ENCODE data around the gene MLLT3. TPM values are rescaled to one million over a fixed set of nuclear protein-coding genes. Genes with fewer than 3 reads are reported as not detected.
"Not testable (repeated sequence)": the region's sequence is repeated elsewhere in the genome, so short reads cannot be mapped to it uniquely, and the experiment has no call there.

MLLT3 gene
- 10 to 100 TPM; 40.0 to 47.5 TPM for total RNA-seq

DNA sequence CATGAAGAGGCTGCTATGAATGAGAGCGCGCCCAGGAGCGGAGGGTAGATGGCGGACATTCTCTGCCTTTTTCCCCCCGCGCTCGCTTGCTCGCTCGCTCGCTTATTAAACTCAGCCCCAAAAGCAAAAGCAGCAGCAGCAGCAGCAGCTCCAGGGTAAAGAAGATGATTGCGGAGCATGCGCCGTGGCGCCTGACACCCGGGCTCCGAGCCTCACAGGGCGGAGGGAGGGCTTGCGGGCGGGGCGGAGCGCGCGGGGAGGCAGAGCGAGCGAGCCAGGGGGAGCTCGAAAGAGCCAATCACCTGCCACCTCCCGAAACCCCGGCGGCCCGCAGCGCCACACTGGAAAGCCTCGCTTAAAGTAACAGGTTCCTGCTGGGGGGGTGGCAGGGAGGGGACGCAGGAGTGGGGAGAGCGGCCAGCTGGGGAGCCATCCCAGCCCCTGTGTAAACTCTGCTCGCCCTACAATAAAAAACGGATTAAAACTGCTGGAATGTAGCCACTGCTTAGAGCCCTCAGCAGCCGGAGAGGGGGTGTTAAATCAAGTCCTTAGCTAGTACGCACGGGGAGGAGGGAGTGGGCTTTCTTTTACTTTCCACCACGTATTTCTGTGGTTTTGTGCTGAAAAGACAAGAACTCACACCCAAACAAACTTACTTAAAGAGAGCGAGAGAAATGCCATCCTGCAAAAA, at the start of gene MLLT3:
Gene MLLT3, minus strand, starts transcription at position 170 of the 691 bp plus-strand sequence.
- Mint-ChIP-seq H3K4me3 (peak within 1 kb of the TSS; percentile 97), H3K27me3 (ENCODE audit: low read depth) (no peaks in the 10 kb centered on the region), H3K4me1 (ENCODE audit: low read depth) (peaks cover 42% of the 10 kb centered on the region), H3K9me3 (no peaks in the 10 kb centered on the region), H3K27ac (peak within 1 kb of the TSS; percentile 92), H3K36me3 (ENCODE audit: insufficient read depth in 2 of 2) (peaks cover 7 to 17% of the 10 kb centered on the region in 2 donors)
- DNase-seq (peak; percentile 97 to 98), ATAC-seq (replicated peaks in 1 of 2) (peak; percentile 84)

DNA sequence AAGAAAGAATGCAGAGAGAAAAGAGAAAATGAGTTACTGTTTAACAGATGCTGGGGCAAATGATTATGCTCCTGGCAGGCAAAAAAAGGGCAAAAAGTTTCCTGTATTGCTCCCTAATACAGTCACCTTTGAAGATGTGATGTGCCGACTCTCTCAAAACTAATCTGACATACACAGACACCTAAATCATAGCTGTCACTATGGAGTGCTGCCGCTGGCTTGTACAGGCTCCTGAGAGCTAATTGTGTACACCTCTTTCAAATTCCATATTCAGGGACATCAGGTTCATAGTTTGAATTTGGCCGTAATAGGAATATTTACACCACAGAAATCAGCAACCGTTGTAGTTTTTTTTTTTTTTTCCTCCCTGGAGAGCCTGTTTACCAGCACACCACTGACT, 49.3 kb upstream of the MLLT3 start:
- H3K9me3 Mint-ChIP-seq = no peaks in the 10 kb centered on the region
- no peaks in the 10 kb centered on the region for H3K36me3 Mint-ChIP-seq (ENCODE audit: insufficient read depth in 2 of 2)
- DNase-seq (no peak), ATAC-seq (replicated peaks in 1 of 2) (no peak)
- H3K4me1 Mint-ChIP-seq (ENCODE audit: low read depth) = no peaks in the 10 kb centered on the region
- H3K27me3 Mint-ChIP-seq (ENCODE audit: low read depth) = no peaks in the 10 kb centered on the region
- H3K4me3 Mint-ChIP-seq = no peak overlapping the region
- no peak overlapping the region for H3K27ac Mint-ChIP-seq

DNA sequence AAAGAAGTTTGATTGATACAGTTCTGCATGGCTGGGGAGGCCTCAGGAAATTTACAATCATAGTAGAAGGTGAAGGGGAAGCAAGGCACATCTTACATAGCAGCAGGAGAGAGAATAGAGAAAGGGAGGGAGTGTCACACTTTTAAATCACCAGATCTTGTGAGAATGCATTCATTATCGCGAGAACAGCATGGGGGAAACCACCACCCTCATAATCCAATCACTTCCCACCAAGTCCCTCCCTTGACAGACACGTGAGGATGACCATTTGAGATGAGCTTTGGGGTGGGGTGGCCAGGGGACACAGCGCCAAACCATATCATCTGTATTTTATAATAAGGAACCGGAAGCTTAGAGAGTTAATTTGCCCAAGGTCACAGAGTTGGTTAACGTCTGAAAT, 48.1 kb upstream of the MLLT3 start:
- no peaks in the 10 kb centered on the region for H3K9me3 Mint-ChIP-seq
- ATAC-seq (replicated peaks in 1 of 2) = no peak
- H3K27me3 Mint-ChIP-seq (ENCODE audit: low read depth) = no peaks in the 10 kb centered on the region
- H3K27ac Mint-ChIP-seq = no peak overlapping the region
- H3K4me3 Mint-ChIP-seq = no peak overlapping the region
- no peaks in the 10 kb centered on the region for H3K4me1 Mint-ChIP-seq (ENCODE audit: low read depth)
- no peak for DNase-seq
- H3K36me3 Mint-ChIP-seq (ENCODE audit: insufficient read depth in 2 of 2) = no peaks in the 10 kb centered on the region

- no peaks in the 10 kb centered on the region for H3K4me1 Mint-ChIP-seq (ENCODE audit: low read depth)
- DNase-seq (no peak), ATAC-seq (replicated peaks in 1 of 2) (no peak)
- H3K27ac Mint-ChIP-seq = no peak overlapping the region
- H3K9me3 Mint-ChIP-seq = no peaks in the 10 kb centered on the region
- no peaks in the 10 kb centered on the region for H3K36me3 Mint-ChIP-seq (ENCODE audit: insufficient read depth in 2 of 2)
- H3K27me3 Mint-ChIP-seq (ENCODE audit: low read depth) = no peaks in the 10 kb centered on the region
- no peak overlapping the region for H3K4me3 Mint-ChIP-seq
These were observed 42.2 kb upstream of the MLLT3 start for GRCh38 chr9:20664501-20664900.

DNA sequence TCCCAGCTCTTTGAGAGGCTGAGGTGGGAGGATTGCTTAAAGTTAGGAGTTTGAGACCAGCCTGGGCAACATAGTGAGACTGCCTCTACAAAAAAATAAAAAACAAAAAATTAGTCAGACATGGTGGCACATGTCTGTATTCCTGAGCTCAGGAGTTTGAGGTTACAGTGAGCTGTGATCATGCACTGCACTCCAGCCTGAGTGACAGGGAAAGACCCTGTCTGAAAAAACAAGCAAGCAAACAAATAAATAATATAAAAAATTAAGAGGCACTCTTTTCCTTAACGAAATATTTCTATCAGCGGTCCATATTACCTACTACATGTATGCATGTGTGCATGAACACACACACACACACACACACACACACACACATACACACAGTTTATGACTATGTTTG, 40.8 kb upstream of the MLLT3 start:
- Mint-ChIP-seq H3K4me3 (no peak overlapping the region), H3K4me1 (ENCODE audit: low read depth) (no peaks in the 10 kb centered on the region), H3K36me3 (ENCODE audit: insufficient read depth in 2 of 2) (peaks cover 0 to 2% of the 10 kb centered on the region in 2 donors), H3K9me3 (no peaks in the 10 kb centered on the region), H3K27ac (no peak overlapping the region), H3K27me3 (ENCODE audit: low read depth) (no peaks in the 10 kb centered on the region)
- no peak for ATAC-seq (replicated peaks in 1 of 2)
- DNase-seq = no peak

DNA sequence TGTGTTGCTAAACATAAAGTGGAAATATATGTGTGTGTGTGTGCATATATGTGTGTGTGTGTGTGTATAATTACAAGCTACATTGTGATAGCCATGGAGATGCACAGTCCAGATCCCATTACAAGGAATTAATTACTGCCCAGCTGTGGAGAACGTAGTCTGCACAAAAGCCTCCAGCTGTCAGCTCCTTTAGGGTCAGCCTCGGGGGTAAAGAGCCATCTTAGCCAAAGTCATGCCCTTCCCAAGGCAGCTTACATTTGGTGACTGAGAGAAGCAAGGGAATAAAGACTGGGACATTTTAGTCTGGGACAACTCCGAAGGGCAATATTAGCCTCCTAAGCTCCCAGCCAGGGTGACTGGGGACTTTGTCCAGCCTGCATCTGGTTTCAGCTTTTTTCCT, 39.9 kb upstream of the MLLT3 start:
- no peak for DNase-seq
- Mint-ChIP-seq H3K36me3 (ENCODE audit: insufficient read depth in 2 of 2) (peaks cover 0 to 2% of the 10 kb centered on the region in 2 donors), H3K4me3 (no peak overlapping the region)

DNA sequence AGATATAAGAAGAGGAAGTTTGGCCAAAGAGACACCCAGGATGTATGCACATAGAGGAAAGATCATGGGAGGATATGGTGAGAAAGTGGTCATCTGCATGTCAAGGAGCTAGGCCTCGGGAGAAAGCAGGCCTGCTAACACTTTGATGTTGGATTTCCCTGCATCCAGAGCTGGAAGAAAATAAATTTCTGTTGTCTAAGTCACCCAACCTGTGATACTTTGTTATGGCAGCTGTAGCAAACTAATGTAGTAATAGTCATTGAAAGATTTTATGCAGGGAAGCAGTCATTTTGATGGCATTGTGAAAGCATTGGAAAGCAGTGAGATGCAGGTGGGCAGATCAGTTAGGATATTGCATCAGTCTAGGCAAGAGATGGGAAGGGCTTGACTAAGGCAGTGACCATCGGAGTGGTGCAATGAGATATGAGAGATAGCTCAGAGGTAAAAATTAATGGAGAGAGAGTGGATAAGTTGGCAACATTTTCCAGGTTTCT, 37.2 kb upstream of the MLLT3 start:
- DNase-seq (no peak), ATAC-seq (replicated peaks in 1 of 2) (no peak)
- no peak overlapping the region for H3K27ac Mint-ChIP-seq
- no peaks in the 10 kb centered on the region for H3K4me1 Mint-ChIP-seq (ENCODE audit: low read depth)
- H3K4me3 Mint-ChIP-seq = no peak overlapping the region
- no peaks in the 10 kb centered on the region for H3K27me3 Mint-ChIP-seq (ENCODE audit: low read depth)
- no peaks in the 10 kb centered on the region for H3K9me3 Mint-ChIP-seq
- peaks cover 0 to 2% of the 10 kb centered on the region in 2 donors for H3K36me3 Mint-ChIP-seq (ENCODE audit: insufficient read depth in 2 of 2)

More for the DNA sequence above, 39.9 kb upstream of the MLLT3 start:
- H3K27me3 Mint-ChIP-seq (ENCODE audit: low read depth) = no peaks in the 10 kb centered on the region
- no peaks in the 10 kb centered on the region for H3K4me1 Mint-ChIP-seq (ENCODE audit: low read depth)
- no peaks in the 10 kb centered on the region for H3K9me3 Mint-ChIP-seq
- no peak for ATAC-seq (replicated peaks in 1 of 2)
- no peak overlapping the region for H3K27ac Mint-ChIP-seq

DNA sequence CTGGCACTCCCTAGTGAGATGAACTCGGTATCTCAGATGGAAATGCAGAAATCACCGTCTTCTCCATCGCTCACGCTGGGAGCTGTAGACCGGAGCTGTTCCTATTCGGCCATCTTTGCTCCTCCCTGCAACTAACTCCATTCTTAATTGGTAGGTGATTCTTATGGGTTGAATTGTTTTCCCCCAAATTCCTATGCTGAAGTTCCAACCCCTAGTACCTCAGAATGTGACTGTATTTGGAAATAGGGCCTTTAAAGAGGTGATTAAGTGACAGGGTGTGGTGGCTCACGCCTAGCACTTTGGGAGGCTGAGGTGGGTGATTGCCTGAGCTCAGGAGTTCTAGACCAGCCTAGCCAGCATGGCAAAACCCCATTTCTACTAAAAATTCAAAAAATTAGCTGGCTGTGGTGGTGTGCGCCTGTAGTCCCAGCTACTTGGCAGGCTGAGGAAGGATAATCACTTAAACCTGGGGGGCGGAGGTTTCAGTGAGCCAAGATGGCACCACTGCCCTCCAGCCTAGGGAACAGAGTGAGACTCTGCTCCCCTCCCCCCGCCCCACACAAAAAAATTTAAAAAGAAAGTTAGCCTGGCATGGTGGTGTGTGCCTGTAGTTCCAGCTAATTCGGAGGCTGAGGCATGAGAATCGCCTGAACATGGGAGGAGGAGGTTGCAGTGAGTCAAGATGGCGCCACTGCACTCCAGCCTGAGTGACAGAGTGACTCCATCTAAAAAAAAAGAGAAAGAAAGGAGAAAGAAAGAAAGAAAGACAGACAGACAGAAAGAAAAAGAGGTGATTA, 36.6 kb upstream of the MLLT3 start:
- H3K27ac Mint-ChIP-seq = peak overlapping the region; percentile 59
- peaks cover 0 to 2% of the 10 kb centered on the region in 2 donors for H3K36me3 Mint-ChIP-seq (ENCODE audit: insufficient read depth in 2 of 2)
- ATAC-seq (replicated peaks in 1 of 2) (peak; percentile 36 to 50), DNase-seq (peak in 1 of 2 donors; percentile 8)
- no peak overlapping the region for H3K4me3 Mint-ChIP-seq
- H3K27me3 Mint-ChIP-seq (ENCODE audit: low read depth) = no peaks in the 10 kb centered on the region
- no peaks in the 10 kb centered on the region for H3K9me3 Mint-ChIP-seq
- no peaks in the 10 kb centered on the region for H3K4me1 Mint-ChIP-seq (ENCODE audit: low read depth)

DNA sequence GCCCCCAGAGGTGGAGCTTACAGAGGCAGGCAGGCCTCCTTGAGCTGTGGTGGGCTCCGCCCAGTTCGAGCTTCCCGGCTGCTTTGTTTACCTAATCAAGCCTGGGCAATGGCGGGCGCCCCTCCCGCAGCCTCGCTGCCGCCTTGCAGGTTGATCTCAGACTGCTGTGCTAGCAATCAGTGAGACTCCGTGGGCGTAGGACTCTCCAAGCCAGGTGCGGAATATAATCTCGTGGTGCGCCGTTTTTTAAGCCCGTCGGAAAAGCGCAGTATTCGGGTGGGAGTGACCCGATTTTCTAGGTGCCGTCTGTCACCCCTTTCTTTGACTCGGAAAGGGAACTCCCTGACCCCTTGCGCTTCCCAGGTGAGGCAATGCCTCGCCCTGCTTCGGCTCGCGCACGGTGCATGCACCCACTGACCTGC, 36.0 kb upstream of the MLLT3 start:
- H3K4me3 Mint-ChIP-seq; H3K9me3 Mint-ChIP-seq; H3K4me1 Mint-ChIP-seq (ENCODE audit: low read depth); H3K36me3 Mint-ChIP-seq (ENCODE audit: insufficient read depth in 2 of 2); ATAC-seq (replicated peaks in 1 of 2); H3K27me3 Mint-ChIP-seq (ENCODE audit: low read depth): not testable (repeated sequence)
- peak overlapping the region; percentile 59 for H3K27ac Mint-ChIP-seq
- peak; percentile 32 to 34 for DNase-seq

GRCh38 chr9:20651939-20652338, 29.6 kb upstream of the MLLT3 start:
- Mint-ChIP-seq H3K36me3 (ENCODE audit: insufficient read depth in 2 of 2) (no peaks in the 10 kb centered on the region), H3K27ac (no peak overlapping the region), H3K27me3 (ENCODE audit: low read depth) (no peaks in the 10 kb centered on the region), H3K4me1 (ENCODE audit: low read depth) (no peaks in the 10 kb centered on the region), H3K9me3 (no peaks in the 10 kb centered on the region), H3K4me3 (no peak overlapping the region)
- DNase-seq = no peak
- peak in 1 of 2 donors; percentile 29 for ATAC-seq (replicated peaks in 1 of 2)

DNA sequence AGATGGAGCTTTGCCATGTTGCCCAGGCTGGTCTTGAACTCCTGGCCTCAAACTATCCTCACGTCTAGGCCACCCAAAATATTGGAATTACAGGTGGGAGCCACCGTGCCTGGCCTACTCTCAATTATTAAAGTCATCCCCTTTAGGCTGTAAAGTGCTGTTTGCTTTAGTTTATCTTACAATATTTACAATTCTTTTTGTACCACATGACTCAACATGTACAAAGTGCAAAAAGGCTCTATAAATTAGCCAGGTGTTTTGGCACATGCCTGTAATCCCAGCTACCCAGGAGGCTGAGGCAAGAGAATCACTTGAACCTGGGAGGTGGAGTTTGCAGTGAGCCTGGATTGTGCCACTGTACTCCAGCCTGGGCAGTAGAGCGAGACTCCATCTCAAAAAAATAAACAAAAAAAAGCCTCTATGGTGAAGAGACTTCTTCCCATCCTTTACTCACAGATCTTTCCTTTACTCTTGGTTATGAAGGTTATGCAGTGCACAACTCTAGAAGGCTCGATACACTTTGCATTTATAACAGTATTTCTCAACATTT, 28.5 kb upstream of the MLLT3 start:
- no peaks in the 10 kb centered on the region for H3K27me3 Mint-ChIP-seq (ENCODE audit: low read depth)
- H3K4me1 Mint-ChIP-seq (ENCODE audit: low read depth) = no peaks in the 10 kb centered on the region
- ATAC-seq (replicated peaks in 1 of 2) = no peak

DNA sequence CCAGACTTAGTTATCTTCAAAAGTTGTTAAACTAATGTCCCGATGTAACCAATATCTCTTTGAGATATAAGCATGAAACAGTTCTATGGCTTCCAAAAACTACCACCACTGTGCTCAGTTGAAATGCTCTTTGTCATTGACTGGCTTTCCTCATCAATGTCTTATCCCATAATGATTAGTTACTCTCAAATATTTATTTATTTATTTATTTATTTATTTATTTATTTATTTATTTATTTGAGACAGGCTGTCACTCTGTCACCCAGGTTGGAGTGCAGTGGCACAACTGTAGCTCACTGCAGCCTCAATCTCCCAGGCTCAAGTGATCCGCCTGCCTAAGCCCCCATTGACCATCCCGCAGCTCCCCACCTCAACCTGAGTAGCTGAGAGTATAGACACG, 28.0 kb upstream of the MLLT3 start:
- DNase-seq (no peak), ATAC-seq (replicated peaks in 1 of 2) (no peak)
- no peaks in the 10 kb centered on the region for H3K9me3 Mint-ChIP-seq
- no peaks in the 10 kb centered on the region for H3K27me3 Mint-ChIP-seq (ENCODE audit: low read depth)
- no peaks in the 10 kb centered on the region for H3K36me3 Mint-ChIP-seq (ENCODE audit: insufficient read depth in 2 of 2)
- H3K4me3 Mint-ChIP-seq = no peak overlapping the region
- no peaks in the 10 kb centered on the region for H3K4me1 Mint-ChIP-seq (ENCODE audit: low read depth)
- H3K27ac Mint-ChIP-seq = no peak overlapping the region

More for the DNA sequence above, 28.5 kb upstream of the MLLT3 start:
- Mint-ChIP-seq H3K36me3 (ENCODE audit: insufficient read depth in 2 of 2) (no peaks in the 10 kb centered on the region), H3K27ac (no peak overlapping the region), H3K4me3 (no peak overlapping the region), H3K9me3 (no peaks in the 10 kb centered on the region)
- no peak for DNase-seq

DNA sequence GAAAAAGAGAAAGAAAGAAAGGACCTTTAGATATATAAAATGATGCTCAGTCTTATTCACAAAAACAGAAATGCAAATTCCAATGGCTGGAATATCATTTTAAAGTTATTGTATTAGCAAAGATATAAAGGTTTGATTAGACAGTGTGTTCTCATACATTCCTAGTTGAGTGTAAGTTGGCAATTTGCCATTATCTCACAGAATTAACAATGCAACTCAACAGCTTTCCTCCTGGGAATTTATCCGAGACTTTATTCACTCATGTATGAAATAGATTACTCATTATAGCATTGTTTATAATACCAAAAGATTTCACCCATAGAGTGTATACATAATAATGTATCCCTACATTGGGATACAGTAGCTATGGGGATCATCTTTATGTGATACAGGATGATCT, 27.1 kb upstream of the MLLT3 start:
- Mint-ChIP-seq H3K36me3 (ENCODE audit: insufficient read depth in 2 of 2) (no peaks in the 10 kb centered on the region), H3K4me1 (ENCODE audit: low read depth) (no peaks in the 10 kb centered on the region), H3K4me3 (no peak overlapping the region), H3K9me3 (no peaks in the 10 kb centered on the region), H3K27me3 (ENCODE audit: low read depth) (no peaks in the 10 kb centered on the region), H3K27ac (no peak overlapping the region)
- DNase-seq (no peak), ATAC-seq (replicated peaks in 1 of 2) (no peak)
